ENCODE results near the gene B3GALNT2.
"Not testable (repeated sequence)": the region's sequence is repeated elsewhere in the genome, so short reads cannot be mapped to it uniquely, and the experiment has no call there.

The B3GALNT2 gene

GRCh38 chr1:235503403-235504121 lies 690 bp downstream of the B3GALNT2 start:
- DNase-seq = peak in 1 of 2 experiments; percentile 59

GRCh38 chr1:235502601-235503402 lies 1.4 kb downstream of the B3GALNT2 start:
- DNase-seq = no peak

GRCh38 chr1:235500971-235501540 lies 3.2 kb downstream of the B3GALNT2 start:
- no peak for DNase-seq

GRCh38 chr1:235495551-235495950 lies 8.7 kb downstream of the B3GALNT2 start:
- no peak for DNase-seq

- DNase-seq = no peak
Measured at GRCh38 chr1:235495030-235495429, 9.2 kb downstream of the B3GALNT2 start.

- no peak for DNase-seq
Measured at GRCh38 chr1:235494531-235494930, 9.7 kb downstream of the B3GALNT2 start.

- DNase-seq = no peak
Measured at GRCh38 chr1:235491644-235492043, 12.6 kb downstream of the B3GALNT2 start.

- DNase-seq = no peak
Measured at GRCh38 chr1:235486321-235486720, 17.9 kb downstream of the B3GALNT2 start.

- DNase-seq = no peak
Measured at GRCh38 chr1:235485558-235485957, 18.7 kb downstream of the B3GALNT2 start.

- DNase-seq = no peak
Measured at GRCh38 chr1:235483090-235483489, 21.2 kb downstream of the B3GALNT2 start.

- DNase-seq = no peak
Measured at GRCh38 chr1:235473806-235474205, 30.4 kb downstream of the B3GALNT2 start.

GRCh38 chr1:235470741-235471439 lies 33.4 kb downstream of the B3GALNT2 start:
- no peak for DNase-seq

- not testable (repeated sequence) for DNase-seq
Measured at GRCh38 chr1:235469897-235470296, 34.4 kb downstream of the B3GALNT2 start.

GRCh38 chr1:235468970-235469369 lies 35.3 kb downstream of the B3GALNT2 start:
- no peak for DNase-seq

- DNase-seq = no peak
Measured at GRCh38 chr1:235468004-235468403, 36.2 kb downstream of the B3GALNT2 start.

GRCh38 chr1:235465066-235465465 lies 39.2 kb downstream of the B3GALNT2 start:
- no peak for DNase-seq

GRCh38 chr1:235462832-235463231 lies 41.4 kb downstream of the B3GALNT2 start:
- not testable (repeated sequence) for DNase-seq

GRCh38 chr1:235461954-235462353 lies 42.3 kb downstream of the B3GALNT2 start:
- no peak for DNase-seq

GRCh38 chr1:235460770-235461169 lies 43.5 kb downstream of the B3GALNT2 start:
- no peak for DNase-seq

- not testable (repeated sequence) for DNase-seq
Measured at GRCh38 chr1:235457856-235458255, 46.4 kb downstream of the B3GALNT2 start.

GRCh38 chr1:235455823-235456222 lies 48.4 kb downstream of the B3GALNT2 start:
- no peak for DNase-seq

GRCh38 chr1:235455097-235455496 lies 49.2 kb downstream of the B3GALNT2 start:
- DNase-seq = no peak

GRCh38 chr1:235454021-235454420 lies 50.2 kb downstream of the B3GALNT2 start:
- DNase-seq = no peak

Measured in SHP77 (cell line).